NCI-H510A treated with DMSO at 0.1 percent for 48 hours (cell line): ENCODE results near the gene ETF1.

Experiments
- DNase-seq: peaks from one replicate; lab custom pipeline; 2025; lab: John Stamatoyannopoulos, UW

Gene ETF1

GRCh38 chr5:138463419-138464007 is 79.5 kb downstream of the ETF1 start:
- DNase-seq, result no peak

GRCh38 chr5:138461343-138462125 is 81.5 kb downstream of the ETF1 start:
- no peak for DNase-seq

GRCh38 chr5:138460032-138460693 is 82.9 kb downstream of the ETF1 start:
- DNase-seq, result no peak

GRCh38 chr5:138459311-138459933 is 83.6 kb downstream of the ETF1 start:
- no peak for DNase-seq

- DNase-seq, result no peak
Measured at GRCh38 chr5:138458856-138459255, 84.2 kb downstream of the ETF1 start.

GRCh38 chr5:138458384-138458783 is 84.7 kb downstream of the ETF1 start:
- DNase-seq, result no peak

GRCh38 chr5:138457531-138458275 is 85.3 kb downstream of the ETF1 start:
- DNase-seq, result no peak
